ENCODE results near the gene AMFR. TPM values are rescaled to one million over a fixed set of nuclear protein-coding genes. Genes with fewer than 3 reads are reported as not detected.

Gene AMFR
- total RNA-seq, 1 donor from 2014 or later, result 119 TPM

DNA sequence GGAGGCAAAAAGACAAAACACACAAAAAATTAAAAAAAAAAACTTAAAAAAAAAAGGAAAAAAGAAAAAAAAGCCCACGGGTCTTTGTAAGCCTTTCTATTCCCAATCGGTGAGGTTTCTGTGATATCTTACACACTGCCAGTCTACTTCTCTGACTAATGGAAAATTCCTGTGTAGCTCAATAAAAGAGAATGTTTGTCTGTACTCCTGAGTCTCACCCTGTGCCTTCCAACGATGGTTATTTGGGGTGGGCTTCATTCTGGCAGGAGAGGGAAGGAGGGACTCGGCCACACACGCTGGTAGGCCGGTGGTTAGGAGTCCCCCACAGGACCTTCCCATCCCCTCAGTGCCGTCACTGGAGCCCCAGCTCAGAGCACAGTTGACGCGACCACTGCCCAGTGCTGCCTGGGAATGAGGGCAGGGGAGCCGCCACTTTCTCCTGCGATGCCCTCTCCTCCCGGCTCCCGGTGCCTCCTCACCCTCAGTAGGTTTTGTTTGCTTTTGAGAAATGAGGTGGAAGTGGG is 68.0 kb downstream of the AMFR start:
- DNase-seq (ENCODE audit: low read depth), result no peak
- peak overlapping the region; percentile 58 for H3K4me3 ChIP-seq (ENCODE audit: low read depth, low read length)
- TF ChIP-seq, protein P1, sequence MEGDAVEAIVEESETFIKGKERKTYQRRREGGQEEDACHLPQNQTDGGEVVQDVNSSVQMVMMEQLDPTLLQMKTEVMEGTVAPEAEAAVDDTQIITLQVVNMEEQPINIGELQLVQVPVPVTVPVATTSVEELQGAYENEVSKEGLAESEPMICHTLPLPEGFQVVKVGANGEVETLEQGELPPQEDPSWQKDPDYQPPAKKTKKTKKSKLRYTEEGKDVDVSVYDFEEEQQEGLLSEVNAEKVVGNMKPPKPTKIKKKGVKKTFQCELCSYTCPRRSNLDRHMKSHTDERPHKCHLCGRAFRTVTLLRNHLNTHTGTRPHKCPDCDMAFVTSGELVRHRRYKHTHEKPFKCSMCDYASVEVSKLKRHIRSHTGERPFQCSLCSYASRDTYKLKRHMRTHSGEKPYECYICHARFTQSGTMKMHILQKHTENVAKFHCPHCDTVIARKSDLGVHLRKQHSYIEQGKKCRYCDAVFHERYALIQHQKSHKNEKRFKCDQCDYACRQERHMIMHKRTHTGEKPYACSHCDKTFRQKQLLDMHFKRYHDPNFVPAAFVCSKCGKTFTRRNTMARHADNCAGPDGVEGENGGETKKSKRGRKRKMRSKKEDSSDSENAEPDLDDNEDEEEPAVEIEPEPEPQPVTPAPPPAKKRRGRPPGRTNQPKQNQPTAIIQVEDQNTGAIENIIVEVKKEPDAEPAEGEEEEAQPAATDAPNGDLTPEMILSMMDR (conservative IDR thresholded peaks at IDR 0.05; ENCODE audit: low read depth, low read length), result no peak

DNA sequence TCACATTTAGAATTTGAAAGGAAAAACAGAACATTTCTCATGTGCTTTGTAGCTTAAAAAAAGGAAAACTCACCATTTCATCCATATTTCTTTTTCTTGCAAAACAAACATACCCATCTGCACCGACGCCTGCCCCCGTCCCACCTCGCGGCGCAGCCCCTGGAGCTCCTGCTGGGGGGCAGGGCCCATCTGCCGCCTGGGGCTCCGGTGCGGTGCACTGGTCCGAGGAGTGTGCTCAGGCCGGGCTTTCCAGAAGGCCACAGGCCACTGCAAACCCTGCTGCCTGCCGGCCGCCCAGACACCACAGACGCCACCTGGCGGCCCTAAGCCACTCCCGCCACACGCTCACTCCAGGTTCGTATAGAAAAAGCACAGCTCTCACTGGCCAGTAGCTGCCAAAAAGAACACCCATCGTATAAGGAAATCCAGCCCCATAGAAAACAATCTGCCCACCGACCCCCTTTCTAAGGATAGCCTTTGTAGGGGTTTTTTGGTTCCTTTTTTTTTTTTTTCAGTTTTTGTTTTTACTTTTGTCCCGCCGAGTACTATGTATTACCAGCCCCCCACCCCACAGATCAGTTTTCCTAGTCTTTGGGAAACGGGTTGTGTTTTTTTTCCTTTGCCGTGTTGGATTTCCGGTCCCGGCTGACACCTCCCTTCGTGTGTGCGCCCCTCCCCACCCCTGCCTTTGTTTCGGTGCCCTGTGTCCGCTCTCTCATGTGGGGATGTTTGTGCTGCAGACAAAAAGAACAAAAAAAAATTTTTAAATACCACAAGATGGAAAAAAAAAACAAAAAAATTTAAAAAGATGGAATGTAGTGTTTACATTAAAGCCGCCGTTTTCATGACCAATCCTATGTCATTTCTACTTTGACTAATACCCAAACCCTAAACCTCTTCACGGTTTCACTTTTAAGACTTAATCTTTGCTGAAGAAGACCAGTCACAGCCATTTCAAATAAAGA is 68.8 kb downstream of the AMFR start:
- DNase-seq (ENCODE audit: low read depth), result no peak
- TF ChIP-seq, protein P1 (conservative IDR thresholded peaks at IDR 0.05; ENCODE audit: low read depth, low read length), result peak; percentile 92
- peak overlapping the region; percentile 58 for H3K4me3 ChIP-seq (ENCODE audit: low read depth, low read length)

DNA sequence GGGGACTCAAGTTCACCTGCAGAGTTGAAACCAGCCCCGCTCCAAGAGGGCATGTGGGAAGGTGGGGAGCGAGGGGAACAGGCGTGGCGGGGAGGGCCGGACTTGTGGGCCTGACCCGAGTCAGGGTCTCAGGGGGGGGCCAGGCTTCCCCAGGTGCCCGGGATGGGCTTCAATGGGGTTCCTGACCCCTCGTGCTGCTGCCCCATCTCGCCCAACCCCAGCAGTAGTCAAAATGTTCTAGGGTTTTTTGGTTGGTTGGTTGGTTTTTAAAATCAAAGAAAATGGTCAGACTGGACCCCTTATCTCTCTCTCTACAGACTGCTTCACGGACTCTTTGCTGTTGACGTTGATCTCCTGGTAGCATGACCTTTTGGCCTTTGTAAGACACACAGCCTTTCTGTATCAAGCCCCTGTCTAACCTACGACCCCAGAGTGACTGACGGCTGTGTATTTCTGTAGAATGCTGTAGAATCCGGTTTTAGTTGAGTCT is 69.5 kb downstream of the AMFR start:
- peak overlapping the region; percentile 58 for H3K4me3 ChIP-seq (ENCODE audit: low read depth, low read length)
- TF ChIP-seq, protein P1 (conservative IDR thresholded peaks at IDR 0.05; ENCODE audit: low read depth, low read length), result no peak
- DNase-seq (ENCODE audit: low read depth), result no peak

DNA sequence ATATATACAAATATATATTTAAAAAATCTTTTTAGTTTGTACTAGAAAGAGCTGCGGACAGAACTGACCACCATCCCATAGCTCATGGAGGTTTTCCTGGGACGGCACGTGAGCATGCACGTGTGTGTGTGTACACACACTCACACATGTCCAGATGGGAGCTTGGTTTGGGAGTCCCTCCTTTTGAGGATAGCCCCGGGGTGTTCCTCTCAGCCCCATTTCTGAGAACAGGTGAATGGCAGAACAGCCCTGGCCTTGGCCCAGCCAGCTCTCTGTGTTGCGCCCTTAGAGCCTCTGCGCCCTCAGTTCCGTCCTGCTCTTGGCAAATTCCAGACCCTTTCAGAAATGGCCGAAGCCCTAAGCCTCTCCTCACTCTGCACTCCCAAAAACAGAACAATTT is 70.1 kb downstream of the AMFR start:
- H3K4me3 ChIP-seq (ENCODE audit: low read depth, low read length), result no peak overlapping the region
- no peak for DNase-seq (ENCODE audit: low read depth)
- TF ChIP-seq, protein P1 (conservative IDR thresholded peaks at IDR 0.05; ENCODE audit: low read depth, low read length), result no peak

DNA sequence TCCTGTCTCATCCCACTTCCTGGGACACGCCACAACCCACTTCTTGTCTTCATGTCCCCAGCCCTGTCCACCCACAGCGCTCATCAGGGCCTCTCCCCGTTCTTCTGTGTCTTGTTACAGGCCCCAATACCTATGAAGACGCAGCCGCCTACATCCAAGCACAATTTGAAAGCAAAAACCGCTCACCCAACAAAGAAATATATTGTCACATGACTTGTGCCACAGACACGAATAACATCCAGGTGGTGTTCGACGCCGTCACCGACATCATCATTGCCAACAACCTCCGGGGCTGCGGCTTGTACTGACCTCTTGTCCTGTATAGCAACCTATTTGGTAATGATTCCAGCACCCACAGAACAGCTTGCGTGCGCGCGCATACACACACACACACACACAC is 70.6 kb downstream of the AMFR start:
- TF ChIP-seq, protein P1 (conservative IDR thresholded peaks at IDR 0.05; ENCODE audit: low read depth, low read length), result no peak
- no peak for DNase-seq (ENCODE audit: low read depth)
- no peak overlapping the region for H3K4me3 ChIP-seq (ENCODE audit: low read depth, low read length)

DNA sequence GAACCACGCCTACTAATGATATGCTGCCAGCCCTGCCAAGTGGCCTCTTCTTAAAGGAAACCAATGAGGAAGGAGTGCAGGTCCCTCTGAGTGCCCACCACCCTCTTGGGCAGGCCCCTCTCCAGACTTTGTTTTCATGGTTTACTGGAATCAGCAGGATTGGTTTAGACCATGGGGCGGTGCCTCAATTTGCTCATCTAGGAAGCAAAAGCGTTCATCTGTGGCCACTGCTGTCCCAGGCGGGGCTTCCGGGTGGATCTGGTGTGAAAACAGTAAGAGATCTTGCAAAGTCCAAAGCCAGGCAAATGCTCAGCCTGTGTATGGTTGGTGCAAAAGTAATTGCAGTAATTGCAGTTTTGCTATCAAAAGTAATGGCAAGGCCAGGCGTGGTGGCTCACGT is 71.3 kb downstream of the AMFR start:
- H3K4me3 ChIP-seq (ENCODE audit: low read depth, low read length), result no peak overlapping the region
- TF ChIP-seq, protein P1 (conservative IDR thresholded peaks at IDR 0.05; ENCODE audit: low read depth, low read length), result no peak
- no peak for DNase-seq (ENCODE audit: low read depth)
